ENCODE results near the gene SHB. TPM values are rescaled to one million over a fixed set of nuclear protein-coding genes. Genes with fewer than 3 reads are reported as not detected.
A peak's percentile ranks its signal among the peaks of the same experiment; 100 is the strongest.

SHB gene
- total and polyA plus RNA-seq, 2 experiments from 2014 or later: 20.8 to 48.3 TPM

DNA sequence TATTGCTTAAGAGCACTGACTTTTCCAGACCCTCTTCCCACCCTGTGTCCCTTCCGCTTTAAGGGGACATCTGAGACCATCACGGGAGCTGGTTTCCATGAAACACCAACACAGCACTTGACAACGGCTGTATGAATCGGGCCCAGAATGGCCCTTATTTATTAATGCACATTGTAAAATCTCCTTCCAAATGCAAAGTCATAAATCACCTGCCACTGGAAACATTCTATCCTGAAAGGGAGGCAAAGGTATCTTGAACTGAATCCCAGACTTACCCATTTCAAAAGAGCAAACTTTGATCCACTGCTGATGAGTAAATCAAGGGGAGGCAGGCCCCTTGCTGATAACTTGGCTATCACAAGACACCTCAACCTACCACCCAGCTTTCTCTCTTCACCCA, 37.4 kb downstream of the SHB start:
- Histone ChIP-seq H3K36me3 (replicated peaks; ENCODE audit: insufficient read depth, low read depth) (no peaks in the 10 kb centered on the region), H3K9me3 (ENCODE audit: low read depth) (no peaks in the 10 kb centered on the region), H4K20me1 (ENCODE audit: insufficient read depth, poor library complexity, severe bottlenecking) (peaks cover 12% of the 10 kb centered on the region), H3K27me3 (no peaks in the 10 kb centered on the region), H3K9me2 (replicated peaks; ENCODE audit: insufficient read depth) (no peaks in the 10 kb centered on the region), H3K4me2 (no peak overlapping the region), H2AFZ (no peak overlapping the region), H3K4me3 (no peak overlapping the region), H3K4me1 (ENCODE audit: insufficient read depth) (peaks cover 32% of the 10 kb centered on the region), H3K27ac (peak overlapping the region; percentile 75), H3K79me2 (peaks cover 93% of the 10 kb centered on the region)
- peak; percentile 42 for DNase-seq (ENCODE audit: low spot score)
- TF ChIP-seq EZH2 (IDR thresholded peaks at IDR 0.05; ENCODE audit: borderline replicate concordance) (no peak), EZH2phosphoT487 (IDR thresholded peaks at IDR 0.05; ENCODE audit: low read depth, severe bottlenecking, unreplicated experiment) (no peak)
- TF ChIP-seq, protein P1, sequence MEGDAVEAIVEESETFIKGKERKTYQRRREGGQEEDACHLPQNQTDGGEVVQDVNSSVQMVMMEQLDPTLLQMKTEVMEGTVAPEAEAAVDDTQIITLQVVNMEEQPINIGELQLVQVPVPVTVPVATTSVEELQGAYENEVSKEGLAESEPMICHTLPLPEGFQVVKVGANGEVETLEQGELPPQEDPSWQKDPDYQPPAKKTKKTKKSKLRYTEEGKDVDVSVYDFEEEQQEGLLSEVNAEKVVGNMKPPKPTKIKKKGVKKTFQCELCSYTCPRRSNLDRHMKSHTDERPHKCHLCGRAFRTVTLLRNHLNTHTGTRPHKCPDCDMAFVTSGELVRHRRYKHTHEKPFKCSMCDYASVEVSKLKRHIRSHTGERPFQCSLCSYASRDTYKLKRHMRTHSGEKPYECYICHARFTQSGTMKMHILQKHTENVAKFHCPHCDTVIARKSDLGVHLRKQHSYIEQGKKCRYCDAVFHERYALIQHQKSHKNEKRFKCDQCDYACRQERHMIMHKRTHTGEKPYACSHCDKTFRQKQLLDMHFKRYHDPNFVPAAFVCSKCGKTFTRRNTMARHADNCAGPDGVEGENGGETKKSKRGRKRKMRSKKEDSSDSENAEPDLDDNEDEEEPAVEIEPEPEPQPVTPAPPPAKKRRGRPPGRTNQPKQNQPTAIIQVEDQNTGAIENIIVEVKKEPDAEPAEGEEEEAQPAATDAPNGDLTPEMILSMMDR (IDR thresholded peaks at IDR 0.05; ENCODE audit: poor library complexity): no peak
- WGBS (ENCODE audit: low lambda C conversion rate, missing lambda C conversion rate): 45% methylated on average over 4 of the region's 4 CpGs

DNA sequence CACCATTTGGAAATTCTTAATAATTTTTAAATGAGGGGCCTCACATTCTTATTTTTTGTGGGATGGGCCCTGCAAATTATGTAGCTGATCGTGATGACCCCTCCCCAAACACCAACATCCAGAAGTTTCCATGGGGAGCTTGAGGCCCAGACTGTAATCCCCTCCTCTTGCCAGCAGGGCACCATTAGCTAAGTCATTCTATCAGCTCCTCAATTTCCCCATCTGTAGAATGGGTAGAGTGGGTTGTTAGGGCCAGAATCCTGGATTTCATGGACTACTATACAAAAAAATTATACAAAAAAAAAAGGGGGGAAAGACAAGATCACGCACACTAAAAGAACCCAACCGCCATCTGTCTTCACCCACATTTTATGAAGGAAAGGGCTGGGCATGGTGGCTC, 38.4 kb downstream of the SHB start:
- no peak overlapping the region for H2AFZ ChIP-seq
- H3K4me2 ChIP-seq: no peak overlapping the region
- H3K9me2 ChIP-seq (replicated peaks; ENCODE audit: insufficient read depth): no peaks in the 10 kb centered on the region
- 96% methylated on average over 3 of the region's 3 CpGs for WGBS (ENCODE audit: low lambda C conversion rate, missing lambda C conversion rate)
- H4K20me1 ChIP-seq (ENCODE audit: insufficient read depth, poor library complexity, severe bottlenecking): peaks cover 12% of the 10 kb centered on the region
- H3K79me2 ChIP-seq: peaks cover 90% of the 10 kb centered on the region
- H3K4me3 ChIP-seq: no peak overlapping the region
- H3K36me3 ChIP-seq (replicated peaks; ENCODE audit: insufficient read depth, low read depth): no peaks in the 10 kb centered on the region
- DNase-seq (ENCODE audit: low spot score): no peak
- no peaks in the 10 kb centered on the region for H3K27me3 ChIP-seq
- H3K4me1 ChIP-seq (ENCODE audit: insufficient read depth): peaks cover 41% of the 10 kb centered on the region
- H3K9me3 ChIP-seq (ENCODE audit: low read depth): no peaks in the 10 kb centered on the region
- H3K27ac ChIP-seq: peak overlapping the region; percentile 75
- TF ChIP-seq EZH2 (IDR thresholded peaks at IDR 0.05; ENCODE audit: borderline replicate concordance) (no peak), EZH2phosphoT487 (IDR thresholded peaks at IDR 0.05; ENCODE audit: low read depth, severe bottlenecking, unreplicated experiment) (no peak)
- TF ChIP-seq, protein P1 (IDR thresholded peaks at IDR 0.05; ENCODE audit: poor library complexity): no peak

DNA sequence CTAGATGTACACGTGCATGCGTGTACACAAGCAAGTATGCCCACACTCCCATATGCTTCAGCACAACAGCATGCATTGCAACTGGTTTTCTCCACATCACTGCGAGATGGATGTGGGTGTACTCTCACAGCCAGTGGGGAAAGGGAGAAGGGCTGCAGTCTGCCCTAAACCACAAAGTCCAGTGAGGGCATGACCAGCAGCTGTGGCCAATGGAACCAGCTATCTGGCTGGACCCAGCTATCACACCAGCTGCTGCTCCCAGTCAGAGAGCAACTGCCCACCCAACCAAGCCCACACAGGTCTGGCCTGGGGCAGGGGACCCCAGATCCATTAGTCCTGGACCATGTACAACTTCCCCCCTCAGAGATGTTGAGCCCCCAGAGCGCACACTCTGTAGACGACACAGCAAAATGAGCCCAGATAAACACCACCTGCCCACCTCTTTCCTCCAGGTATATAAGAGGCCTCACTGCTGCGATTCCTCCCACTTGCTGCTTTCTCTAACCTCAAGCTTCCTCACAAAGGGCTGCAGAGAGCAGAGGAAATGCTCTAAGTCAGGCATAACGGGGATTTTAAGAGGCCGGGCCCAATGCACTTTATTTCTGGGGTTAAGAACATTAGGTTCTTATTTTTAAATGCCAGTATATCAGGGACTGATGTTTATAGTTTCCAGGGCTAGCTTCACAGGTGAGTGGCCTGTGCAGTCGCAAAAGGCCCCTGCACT, 39.0 kb downstream of the SHB start:
- no peak for TF ChIP-seq EZH2 (IDR thresholded peaks at IDR 0.05; ENCODE audit: borderline replicate concordance)
- TF ChIP-seq EZH2phosphoT487 (IDR thresholded peaks at IDR 0.05; ENCODE audit: low read depth, severe bottlenecking, unreplicated experiment): no peak
- TF ChIP-seq, protein P1 (IDR thresholded peaks at IDR 0.05; ENCODE audit: poor library complexity): no peak
- H3K9me3 ChIP-seq (ENCODE audit: low read depth): no peaks in the 10 kb centered on the region
- 93% methylated on average over 9 of the region's 9 CpGs for WGBS (ENCODE audit: low lambda C conversion rate, missing lambda C conversion rate)
- no peaks in the 10 kb centered on the region for H3K9me2 ChIP-seq (replicated peaks; ENCODE audit: insufficient read depth)
- H3K27me3 ChIP-seq: no peaks in the 10 kb centered on the region
- H3K36me3 ChIP-seq (replicated peaks; ENCODE audit: insufficient read depth, low read depth): no peaks in the 10 kb centered on the region
- H3K27ac ChIP-seq: no peak overlapping the region
- H3K4me1 ChIP-seq (ENCODE audit: insufficient read depth): peaks cover 47% of the 10 kb centered on the region
- no peak overlapping the region for H3K4me3 ChIP-seq
- peaks cover 90% of the 10 kb centered on the region for H3K79me2 ChIP-seq
- no peak overlapping the region for H2AFZ ChIP-seq
- no peak for DNase-seq (ENCODE audit: low spot score)
- peaks cover 12% of the 10 kb centered on the region for H4K20me1 ChIP-seq (ENCODE audit: insufficient read depth, poor library complexity, severe bottlenecking)
- H3K4me2 ChIP-seq: no peak overlapping the region
